Fibroblast of skin of right biceps (primary cell): ENCODE data around the gene RHOG.
A peak's percentile ranks its signal among the peaks of the same experiment; 100 is the strongest.

Source experiments
- DNase-seq: peaks from one replicate; pipeline ENCODE4 v3.0.0-alpha.2; 2013

RHOG gene

DNA sequence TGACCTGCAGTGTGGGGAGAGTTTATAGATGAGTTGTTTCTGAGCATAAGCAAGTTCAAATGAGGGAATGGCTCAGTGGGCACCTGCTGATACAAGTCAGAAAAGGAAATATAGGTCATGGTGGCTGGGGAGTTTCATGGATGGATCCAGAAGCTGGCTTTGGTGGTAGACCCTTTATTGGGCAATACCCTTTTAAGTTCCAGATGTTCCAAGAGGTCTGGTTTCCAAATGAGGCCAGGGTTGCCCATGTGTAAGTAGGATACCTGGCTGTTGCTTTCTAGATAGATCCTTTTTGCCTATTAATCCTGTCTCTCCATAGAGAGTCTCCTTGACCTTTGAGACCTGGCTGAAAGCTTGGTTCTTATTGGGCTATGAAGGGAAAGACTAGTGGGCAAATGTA, 16.9 kb upstream of the RHOG start:
- no peak for DNase-seq

DNA sequence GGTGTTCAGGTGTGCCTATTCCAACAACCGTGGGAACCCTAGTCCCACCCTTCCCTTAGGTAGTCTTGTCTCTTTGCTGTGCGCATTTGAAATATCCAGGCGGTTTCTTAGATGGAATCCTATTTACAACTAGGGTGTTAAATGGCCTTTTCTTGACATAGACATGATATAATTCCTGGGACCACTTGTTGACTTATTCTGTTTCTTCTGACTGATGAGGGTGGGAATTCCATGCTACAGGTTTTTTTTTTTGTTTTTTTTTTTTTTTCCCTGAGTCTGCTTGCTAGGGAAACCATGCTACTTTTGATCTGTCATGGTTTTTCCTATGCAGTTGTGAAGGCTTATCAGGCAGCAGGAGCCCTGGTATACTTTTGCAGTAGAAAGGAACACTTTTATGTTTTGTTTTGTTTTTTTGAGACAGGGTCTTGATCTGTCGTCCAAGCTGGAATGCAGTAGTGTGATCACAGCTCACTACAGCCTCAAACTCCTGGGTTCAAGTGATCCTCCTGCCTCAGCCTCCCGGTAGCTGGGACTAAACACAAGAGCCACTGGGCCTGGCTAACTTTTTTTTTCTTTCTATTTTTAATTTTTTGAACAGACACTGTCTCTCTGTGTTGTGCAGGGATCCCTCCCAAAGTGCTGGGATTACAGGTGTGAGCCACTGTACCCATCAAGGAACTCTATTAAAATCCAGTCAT, 16.2 kb upstream of the RHOG start:
- no peak for DNase-seq

DNA sequence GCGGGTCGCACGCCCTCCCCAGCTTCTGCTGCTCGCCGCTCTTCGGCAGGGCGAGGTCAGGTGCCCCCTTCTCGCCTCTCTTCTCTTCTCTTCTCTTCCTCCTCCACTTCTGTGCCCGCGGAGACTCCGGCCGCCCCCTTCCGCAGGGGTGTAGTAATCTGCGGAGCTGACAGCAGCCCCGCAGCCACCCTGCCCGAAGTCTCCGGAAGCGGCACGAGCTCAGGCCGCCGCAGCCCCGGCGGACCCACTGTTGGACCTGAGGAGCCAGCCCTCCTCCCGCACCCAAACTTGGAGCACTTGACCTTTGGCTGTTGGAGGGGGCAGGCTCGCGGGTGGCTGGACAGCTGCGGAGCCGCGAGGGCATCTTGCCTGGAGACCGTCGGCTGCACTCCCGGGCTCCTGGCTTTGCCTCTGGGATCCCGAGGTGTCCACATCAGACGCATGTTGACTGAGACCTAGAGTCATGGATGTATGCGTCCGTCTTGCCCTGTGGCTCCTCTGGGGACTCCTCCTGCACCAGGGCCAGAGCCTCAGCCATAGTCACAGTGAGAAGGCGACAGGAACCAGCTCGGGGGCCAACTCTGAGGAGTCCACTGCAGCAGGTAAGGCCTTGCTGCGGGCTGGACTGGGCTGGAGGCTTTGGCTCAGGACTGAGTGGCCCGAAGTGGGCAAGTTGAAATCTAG, 15.2 kb upstream of the RHOG start:
- DNase-seq, result no peak

DNA sequence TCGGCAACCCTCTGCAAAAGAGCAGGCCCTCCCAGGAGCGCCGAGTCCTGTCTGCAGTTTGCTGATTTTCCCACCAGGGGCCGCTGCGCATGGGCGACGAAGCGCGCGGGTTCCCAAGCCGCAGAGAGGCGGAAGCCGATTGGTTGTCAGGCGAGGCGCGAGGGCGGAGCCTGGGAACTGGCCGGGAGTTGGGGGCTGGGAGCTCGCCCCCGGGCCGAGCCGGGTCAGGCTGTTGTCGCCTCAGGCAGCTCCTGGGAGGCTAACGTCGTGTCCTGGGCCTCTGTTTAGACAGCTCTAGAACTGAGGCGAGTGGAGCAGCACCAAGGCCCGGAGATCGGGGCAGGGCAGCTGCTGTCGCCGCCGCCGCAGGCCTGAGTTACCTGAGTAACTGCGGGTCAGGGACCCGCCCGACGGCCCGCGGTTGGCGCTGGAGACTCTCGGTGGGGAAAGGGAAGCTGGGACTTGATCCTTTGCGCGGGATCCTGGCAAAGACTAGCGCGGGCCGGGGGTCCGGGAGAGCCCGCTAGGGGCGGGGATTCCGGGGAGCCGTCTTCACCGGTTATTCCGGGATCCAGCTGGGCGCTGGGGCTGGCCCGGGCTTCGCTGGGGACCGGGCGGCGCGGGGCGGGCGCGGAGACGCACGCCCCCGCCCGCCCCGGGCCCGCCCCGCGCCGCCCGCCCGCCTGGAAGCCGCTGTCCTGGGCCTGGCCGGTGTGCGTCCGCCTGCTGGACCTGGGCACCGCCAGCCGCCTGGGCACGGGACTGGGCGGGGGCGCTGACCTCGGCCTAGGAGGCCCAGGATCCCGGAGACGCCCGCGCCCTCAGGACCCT, 14.4 kb upstream of the RHOG start, which contains the start of gene STIM1:
TSS of gene STIM1 (plus strand) at position 688 of the 831 bp plus-strand sequence. CDS start 607 bp downstream, outside the sequence.
- peak; percentile 92 for DNase-seq

DNA sequence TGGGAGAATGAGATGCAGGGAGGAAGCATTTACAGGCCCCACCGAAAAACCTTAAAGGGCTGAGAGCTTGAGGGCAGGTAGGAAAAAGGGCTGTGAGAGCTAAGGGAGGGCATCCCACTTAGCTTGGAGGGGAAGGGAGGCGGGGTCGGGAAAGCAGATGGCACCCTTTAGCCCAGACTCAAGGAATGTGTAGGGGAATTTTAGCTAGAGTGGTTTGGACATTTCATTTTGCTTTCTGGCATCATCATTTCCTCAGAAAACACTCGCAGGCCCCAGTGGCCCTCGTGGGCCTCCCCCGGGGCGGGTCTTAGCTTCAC, 13.9 kb upstream of the RHOG start:
- no peak for DNase-seq

DNA sequence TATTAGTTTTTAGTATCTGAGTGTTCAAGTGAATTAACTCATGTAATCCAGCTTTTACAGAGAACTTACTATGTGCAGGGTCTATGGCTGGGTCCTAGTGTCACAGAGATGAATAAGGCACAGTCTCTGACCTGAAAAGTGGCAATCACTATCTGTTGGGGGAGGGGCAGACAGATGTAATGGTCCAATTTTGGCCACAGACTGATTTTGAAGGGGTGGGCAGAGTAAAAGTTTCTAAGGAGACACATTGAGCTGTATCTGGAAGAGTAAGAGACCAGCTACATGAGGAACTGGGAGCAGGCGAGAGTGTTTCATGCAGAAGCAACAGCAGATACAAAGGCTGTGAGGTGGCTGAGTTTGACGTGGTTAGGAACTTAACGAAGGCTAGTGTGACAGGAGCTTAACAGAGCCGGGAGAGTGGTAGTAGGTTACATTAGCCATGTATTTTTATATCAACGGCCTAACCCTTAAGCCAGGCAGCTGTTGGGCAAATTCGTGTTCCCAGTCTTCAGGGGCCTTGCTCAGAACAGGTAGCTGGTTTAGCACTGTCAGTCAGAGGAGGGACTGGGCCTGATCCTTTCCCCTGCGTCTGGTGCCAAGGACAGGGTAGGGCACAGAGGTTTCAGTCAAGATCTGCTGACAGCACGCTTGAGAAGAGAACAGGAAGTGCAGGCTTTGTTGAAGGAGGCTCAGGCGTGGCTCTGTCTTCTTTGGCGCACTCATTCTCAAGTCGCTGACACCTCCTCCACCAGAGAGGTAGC, 13.3 kb upstream of the RHOG start:
- DNase-seq, result no peak

DNA sequence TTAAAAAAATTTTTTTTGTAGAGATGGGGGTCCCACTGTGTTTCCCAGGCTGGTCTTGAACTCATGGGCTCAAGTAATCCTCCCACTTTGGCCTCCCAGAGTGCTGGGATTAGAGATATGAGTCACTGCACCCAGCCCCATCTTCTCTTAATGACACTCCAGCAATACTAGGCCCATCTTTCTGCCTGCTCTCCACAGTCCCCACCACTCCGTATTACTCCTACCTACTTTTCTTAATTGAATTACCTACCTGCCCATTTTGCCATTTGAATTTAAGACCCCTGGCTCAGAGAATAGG, 12.7 kb upstream of the RHOG start:
- no peak for DNase-seq

DNA sequence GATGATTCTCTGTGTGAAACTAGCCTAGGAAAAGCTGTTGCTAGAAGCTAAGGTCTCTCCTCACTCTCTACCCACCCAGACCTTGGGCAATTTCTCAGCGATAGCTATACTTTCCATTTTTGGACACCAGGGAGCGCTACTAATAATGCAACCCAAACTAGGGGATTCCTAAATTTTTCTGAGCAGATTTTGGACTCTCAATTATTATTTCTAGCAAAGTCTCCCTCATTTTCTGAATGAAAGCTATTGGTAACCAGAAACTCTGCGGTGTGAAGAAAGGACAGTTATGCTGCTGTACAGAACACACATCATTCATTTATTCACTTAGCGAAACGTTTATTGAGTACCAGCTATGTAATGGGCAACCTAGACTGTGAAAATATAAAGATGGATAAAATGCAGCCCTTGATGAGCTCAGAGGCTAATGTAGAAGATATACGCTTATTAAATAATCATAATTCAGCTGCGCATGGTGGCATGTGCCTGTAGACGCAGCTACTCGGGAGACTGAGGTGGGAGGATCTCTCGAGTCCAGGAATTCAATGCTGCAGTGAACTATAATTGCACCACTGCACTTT, 8.6 kb upstream of the RHOG start:
- DNase-seq, result peak; percentile 41

DNA sequence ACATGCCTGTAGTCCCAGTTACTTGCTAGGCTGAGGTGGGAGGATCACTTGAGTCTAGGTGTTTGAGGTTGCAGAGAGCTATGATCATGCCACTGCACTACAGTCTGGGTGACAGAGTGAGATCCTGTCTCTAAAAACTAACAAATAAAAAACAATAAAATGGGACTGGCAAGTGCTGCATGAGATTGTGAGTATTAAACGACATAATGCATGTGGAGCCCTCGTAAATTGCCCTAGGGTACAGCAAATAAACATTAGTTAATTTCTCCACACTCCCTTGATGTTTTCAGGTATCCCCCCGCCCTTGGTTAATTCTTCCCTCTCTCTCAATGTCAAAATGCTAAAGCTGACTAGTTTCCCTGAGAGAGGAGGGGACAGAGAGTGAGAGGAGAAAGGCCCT, 4.9 kb upstream of the RHOG start:
- no peak for DNase-seq

DNA sequence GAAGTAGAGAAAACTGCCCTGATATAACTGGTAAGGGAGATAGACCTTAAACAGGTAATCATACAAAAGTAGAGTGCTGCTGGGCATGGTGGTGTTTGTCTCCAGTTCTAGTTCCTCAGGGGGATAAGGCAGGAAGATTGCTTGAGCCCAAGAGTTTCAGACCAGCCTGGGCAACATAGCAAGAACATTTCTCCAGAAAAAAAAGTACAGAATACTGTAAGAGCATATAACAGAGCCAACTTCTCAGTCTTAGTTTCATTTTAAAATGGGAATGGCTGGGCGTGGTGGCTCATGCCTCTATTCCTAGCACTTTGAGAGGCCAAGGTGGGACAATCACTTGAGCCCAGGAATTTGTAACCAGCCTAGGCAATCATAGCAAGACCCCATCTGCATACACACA, 4.5 kb upstream of the RHOG start:
- no peak for DNase-seq

DNA sequence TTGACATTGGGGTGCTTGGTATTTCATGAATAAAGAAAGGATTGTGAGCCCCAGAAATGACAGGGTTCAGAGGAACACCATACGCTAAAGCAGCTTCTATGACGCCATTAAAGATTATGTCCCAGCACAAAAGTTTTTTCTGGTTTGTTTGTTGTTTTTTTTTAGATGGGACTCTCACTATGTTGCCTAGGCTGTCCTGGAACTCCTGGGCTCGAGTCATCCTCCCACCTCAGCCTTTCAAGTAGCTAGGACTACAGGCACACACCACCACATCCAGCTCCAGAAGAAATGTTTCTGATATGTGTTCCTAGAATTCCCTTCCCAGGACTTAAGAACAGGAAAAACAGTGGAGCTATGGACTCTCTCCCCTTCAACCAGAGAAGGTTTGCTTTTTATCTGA, 2.6 kb upstream of the RHOG start:
- DNase-seq, result no peak

DNA sequence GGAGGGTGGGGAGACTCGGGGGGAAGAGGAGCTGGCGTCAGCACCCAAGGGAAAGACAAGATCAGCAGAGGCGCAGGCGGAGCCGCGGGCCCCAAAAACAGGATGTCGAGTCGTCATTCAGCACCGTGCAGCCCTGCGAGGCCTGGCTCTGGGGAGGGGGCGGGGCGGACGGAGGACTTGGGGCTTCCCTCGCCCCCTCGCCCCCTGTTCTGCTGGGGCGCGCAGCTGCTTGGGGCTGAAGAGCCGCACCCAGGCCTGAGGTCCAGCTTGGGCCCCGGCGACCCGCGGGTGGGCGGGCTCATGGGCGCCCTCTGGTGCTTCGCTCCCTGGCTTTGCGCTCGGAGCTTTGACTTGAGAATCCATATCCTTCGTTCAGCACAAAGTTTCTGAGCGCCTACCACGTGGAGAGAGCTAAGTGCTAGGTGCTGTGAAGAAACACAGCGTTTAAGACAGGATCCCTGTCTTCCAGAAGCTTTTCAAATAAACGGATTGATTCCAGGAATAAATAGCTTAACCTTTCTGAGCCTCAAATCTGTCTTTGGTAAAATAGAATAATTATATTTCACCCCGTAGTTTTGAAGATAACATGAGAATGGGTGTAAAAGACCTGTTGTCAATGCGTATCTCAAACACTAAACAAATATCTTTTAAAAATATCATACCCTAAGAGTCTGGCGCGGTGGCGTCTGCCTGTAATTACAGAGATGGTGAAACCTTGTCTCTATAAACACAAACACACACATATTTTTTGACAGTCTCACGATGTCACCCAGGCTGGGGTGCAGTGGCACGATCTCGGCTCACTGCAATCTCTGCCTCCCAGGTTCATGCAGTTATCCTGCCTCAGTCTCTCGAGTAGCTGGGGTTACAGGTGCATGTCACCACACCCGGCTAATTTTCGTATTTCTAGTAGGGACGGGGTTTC, 929 bp upstream of the RHOG start:
- DNase-seq, result peak; percentile 84

DNA sequence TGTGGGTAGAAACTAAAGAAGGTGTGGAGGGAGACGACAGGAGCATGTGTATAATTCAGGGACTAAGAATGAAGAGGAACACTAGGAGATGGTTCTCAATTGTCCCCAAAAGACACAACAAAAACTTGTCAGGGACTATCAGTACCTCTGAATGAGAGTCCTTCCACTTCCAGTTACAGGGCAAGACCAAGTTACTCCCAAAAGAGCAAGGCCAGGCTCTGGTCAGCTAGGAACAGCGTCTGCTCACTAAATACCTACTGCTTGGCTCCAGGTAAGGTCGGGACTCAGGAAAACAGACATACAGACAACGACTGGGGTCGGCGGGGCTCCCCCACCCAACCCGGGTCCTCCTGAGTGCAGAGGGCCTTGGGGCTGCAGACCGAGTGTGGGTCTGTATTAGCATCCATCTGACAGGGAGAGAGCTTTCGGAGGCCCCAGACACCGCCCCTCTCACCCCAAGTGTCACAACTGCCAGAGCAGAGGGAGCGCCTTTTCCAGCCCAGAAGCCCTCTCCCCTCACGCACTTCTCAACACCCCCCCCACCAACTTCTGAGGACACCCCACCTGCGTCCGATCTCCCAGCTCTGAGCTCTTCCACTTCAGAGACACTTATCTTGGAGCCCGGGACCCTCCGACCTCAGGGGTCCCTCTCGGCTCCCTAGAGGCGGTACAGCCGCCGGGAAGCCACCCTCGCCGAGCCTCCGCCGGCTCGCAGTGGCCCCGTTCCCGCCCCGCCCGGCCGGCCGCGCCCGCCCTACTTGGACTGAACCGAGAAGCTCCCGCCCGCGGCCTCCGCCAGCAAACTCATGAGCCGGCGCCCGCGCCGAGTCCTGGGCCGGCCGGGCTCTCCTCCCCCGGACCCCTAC, 522 bp downstream of the RHOG start:
- DNase-seq, result no peak

DNA sequence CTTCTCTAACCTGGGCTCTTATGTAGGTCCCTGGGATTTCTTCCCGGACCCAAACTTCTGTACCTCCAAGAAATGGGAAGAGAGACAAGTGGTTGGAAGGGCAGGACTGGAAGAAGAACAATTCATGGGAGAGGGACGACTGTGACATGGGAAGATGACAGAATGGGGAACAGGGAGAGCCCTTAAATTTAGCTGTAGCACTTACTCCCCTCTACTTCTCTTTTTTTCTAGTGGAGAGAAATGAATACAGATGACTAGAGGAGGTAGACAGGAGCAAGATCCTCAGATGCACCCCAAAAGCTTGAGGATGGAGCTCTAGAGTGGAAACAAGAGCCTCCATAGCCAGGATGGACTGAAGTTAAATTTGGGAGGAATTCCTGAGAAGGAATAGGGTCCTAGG, 2.3 kb downstream of the RHOG start:
- no peak for DNase-seq

DNA sequence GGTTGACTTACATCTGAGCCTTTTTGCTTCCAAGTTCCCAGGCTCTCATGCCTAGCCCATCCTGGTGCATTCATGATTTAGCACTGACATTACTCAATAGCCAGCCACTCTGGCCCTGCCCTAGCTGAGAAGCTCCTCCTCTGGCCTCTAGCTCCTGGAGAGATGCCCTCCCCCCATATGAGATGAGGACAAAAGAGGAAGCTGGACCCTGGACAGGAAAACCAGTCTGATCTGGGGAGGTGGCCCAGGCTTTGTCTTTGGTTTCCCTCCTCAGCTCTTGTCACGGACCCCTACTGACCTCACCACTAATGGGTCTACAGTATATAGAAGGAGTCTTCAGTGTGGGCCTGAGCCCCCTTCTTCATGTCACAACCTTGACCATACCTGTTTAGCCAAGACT, 3.0 kb downstream of the RHOG start:
- no peak for DNase-seq

DNA sequence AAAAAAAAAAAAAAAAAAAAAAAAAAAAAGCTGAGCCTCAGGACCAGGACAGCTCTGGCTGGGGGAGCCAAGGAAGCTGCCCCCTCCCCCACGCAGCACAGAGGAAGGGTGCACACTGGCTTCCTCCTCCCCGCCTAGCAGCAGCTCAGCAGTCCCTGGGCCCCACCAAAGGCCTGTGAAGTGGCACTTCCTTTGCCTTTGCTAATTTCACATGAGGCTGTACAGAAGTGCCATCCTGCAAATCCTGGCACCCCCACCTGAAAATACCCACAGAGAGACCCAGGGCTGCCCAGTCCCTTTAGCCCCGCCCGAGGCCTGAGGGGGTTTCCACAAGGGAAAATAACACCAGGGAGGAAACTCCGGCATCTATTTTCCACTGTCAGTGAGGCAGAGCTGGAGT, 3.9 kb downstream of the RHOG start:
- DNase-seq, result no peak

DNA sequence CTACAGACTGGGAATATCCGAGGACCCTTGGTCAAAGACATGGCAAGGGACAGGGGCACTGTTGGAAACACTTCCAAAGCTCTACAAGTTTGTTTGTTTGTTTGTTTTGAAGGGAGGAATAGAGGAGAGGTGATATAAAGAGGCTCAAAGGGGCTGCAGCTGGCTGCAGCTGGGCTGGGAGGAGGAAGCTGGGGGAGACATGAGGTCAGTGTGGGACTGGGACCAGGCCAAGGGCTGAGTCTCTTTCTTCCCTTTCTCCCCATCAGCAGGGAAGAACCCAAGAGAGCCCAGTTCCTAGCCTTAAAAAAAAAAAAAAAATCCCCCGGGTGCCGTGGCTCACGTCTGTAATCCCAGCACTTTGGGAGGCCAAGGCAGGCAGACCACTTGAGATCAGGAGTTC, 5.0 kb downstream of the RHOG start:
- DNase-seq, result no peak

DNA sequence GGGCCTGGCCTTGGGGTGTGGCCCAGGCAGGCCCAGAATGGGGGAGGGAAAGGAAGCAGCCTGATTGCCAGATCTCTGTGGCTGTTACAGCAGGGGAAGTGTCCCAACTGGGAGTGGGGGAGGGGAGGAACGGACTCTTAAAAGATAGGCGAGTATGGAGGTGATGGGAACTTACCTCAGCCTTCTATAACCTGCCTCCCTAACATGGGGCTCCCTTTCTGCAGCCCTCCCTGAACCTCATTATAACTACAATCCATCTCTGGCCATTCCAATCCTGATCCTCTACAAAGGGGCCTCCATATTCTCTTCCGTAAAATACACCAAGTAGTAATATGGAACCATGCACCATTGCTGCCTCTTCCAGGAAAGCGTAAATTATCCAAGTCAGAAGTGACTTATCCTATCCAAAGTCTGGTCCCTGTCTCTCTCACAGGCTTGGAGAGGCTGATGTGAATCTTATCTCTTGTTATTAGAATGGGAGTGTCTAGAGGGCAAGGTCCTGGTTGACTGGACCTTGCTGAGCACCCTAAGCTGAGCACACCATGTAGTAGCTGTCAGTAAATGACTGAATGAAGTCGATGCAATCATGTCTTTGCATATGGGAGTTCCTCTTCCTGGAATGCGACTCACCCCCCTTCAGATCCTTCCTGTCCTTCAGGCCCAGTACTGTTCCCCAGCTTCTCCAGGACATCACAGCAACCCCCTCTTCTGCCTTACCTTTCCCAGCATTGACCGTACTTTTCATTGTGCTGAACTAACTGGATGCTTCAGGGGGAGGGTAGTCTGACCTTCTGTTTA, 5.9 kb downstream of the RHOG start:
- DNase-seq, result peak; percentile 31

DNA sequence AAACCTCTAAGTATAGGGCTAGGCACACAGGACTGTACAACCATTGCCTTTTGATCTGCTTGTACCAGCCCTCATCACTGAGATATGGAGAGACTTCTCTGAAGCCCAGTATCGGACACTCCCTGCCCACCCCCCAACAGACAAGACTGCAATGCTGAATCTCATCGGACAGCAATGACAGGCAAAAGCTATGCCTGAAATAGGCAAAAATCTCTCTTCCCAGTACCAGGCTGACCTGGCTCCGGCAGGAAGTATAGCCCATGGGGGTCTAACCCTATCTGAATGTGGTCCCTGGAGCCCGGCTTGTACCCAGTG, 6.5 kb downstream of the RHOG start:
- DNase-seq, result no peak

DNA sequence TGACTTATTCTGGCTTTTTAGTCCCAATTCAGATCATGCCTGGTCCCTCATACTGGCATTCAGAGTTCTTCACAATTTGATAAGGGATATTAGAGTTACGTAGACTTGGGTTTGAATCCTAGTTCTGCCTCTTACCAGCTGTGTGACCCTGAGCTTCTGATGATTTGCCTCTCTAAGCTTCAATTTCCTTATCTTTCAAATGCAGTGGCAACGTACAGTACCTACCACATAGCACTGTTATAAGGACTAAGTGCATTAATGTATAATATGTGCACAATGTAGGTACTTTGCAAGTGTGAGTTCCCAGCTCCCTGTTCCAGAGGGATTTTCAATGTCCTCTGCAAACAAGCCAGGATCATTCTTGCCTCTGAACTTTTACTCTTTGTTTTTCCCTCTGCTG, 7.3 kb downstream of the RHOG start:
- no peak for DNase-seq
